ENCODE results near the gene UBE3D.

The UBE3D gene

GRCh38 chr6:83008626-83009025 lies 57.0 kb downstream of the UBE3D start:
- no peak for DNase-seq (ENCODE audit: low read depth)
- no peak overlapping the region for H3K4me3 ChIP-seq (ENCODE audit: control insufficient read depth, low read depth, low read length)
- TF ChIP-seq, protein P1, sequence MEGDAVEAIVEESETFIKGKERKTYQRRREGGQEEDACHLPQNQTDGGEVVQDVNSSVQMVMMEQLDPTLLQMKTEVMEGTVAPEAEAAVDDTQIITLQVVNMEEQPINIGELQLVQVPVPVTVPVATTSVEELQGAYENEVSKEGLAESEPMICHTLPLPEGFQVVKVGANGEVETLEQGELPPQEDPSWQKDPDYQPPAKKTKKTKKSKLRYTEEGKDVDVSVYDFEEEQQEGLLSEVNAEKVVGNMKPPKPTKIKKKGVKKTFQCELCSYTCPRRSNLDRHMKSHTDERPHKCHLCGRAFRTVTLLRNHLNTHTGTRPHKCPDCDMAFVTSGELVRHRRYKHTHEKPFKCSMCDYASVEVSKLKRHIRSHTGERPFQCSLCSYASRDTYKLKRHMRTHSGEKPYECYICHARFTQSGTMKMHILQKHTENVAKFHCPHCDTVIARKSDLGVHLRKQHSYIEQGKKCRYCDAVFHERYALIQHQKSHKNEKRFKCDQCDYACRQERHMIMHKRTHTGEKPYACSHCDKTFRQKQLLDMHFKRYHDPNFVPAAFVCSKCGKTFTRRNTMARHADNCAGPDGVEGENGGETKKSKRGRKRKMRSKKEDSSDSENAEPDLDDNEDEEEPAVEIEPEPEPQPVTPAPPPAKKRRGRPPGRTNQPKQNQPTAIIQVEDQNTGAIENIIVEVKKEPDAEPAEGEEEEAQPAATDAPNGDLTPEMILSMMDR (IDR thresholded peaks at IDR 0.05; ENCODE audit: control insufficient read depth, insufficient read depth, low read depth, low read length, missing control alignments): no peak

GRCh38 chr6:83006270-83006905 lies 59.3 kb downstream of the UBE3D start:
- no peak overlapping the region for H3K4me3 ChIP-seq (ENCODE audit: control insufficient read depth, low read depth, low read length)
- no peak for DNase-seq (ENCODE audit: low read depth)
- TF ChIP-seq, protein P1 (IDR thresholded peaks at IDR 0.05; ENCODE audit: control insufficient read depth, insufficient read depth, low read depth, low read length, missing control alignments): no peak

- no peak for DNase-seq (ENCODE audit: low read depth)
- H3K4me3 ChIP-seq (ENCODE audit: control insufficient read depth, low read depth, low read length): no peak overlapping the region
- TF ChIP-seq, protein P1 (IDR thresholded peaks at IDR 0.05; ENCODE audit: control insufficient read depth, insufficient read depth, low read depth, low read length, missing control alignments): no peak
Observed at GRCh38 chr6:82996156-82996555, 69.5 kb downstream of the UBE3D start.

DNA sequence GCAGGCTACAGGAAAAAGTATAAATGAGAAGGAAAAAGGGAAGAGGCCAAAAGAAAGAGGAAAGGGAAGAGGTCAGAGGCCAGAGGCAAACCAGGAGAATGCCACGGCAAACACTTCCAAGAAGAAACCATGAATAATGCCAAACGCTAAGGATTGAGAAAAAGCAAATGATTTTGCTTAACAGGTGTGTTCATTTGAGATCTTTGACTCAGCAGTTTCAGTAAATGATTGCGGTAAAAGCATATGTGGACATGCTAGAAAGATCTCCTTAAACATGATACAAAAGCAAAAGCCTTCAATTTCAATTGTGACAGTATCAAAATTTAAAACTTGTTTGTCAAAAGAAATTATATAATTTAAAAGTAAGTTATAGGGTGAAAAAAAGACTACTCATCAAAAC lies 70.6 kb downstream of the UBE3D start:
- no peak overlapping the region for H3K4me3 ChIP-seq (ENCODE audit: control insufficient read depth, low read depth, low read length)
- DNase-seq (ENCODE audit: low read depth): no peak
- TF ChIP-seq, protein P1 (IDR thresholded peaks at IDR 0.05; ENCODE audit: control insufficient read depth, insufficient read depth, low read depth, low read length, missing control alignments): no peak

GRCh38 chr6:82989736-82990290 lies 75.8 kb downstream of the UBE3D start:
- H3K4me3 ChIP-seq (ENCODE audit: control insufficient read depth, low read depth, low read length): no peak overlapping the region
- TF ChIP-seq, protein P1 (IDR thresholded peaks at IDR 0.05; ENCODE audit: control insufficient read depth, insufficient read depth, low read depth, low read length, missing control alignments): no peak
- no peak for DNase-seq (ENCODE audit: low read depth)

DNA sequence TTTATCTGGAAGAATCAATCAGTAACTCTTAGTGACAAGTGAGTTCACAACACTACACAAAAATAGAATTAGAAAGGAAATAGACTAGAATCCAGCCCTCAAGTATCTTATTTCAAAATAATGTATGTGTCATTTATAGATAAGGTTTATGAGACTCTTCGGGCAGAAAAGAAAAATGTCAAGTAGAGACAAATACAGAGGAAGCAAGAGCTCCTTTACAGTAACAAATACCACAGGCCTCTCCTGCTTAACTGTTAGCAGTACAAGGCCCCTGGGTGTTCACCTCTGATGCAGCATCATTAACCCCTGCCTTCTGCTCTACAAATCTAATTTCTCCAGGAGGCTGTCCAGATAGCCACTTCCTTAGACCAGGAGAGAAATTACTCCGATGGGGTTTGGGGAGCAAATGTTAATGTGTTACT lies 76.7 kb downstream of the UBE3D start:
- H3K4me3 ChIP-seq (ENCODE audit: control insufficient read depth, low read depth, low read length): no peak overlapping the region
- TF ChIP-seq, protein P1 (IDR thresholded peaks at IDR 0.05; ENCODE audit: control insufficient read depth, insufficient read depth, low read depth, low read length, missing control alignments): no peak
- DNase-seq (ENCODE audit: low read depth): no peak
